GM12878 (cell line): ENCODE results near the gene SNRNP25. TPM values are rescaled to one million over a fixed set of nuclear protein-coding genes. Genes with fewer than 3 reads are reported as not detected.

Experiments used
- ATAC-seq: fragments of 200-7000 bp; cut with Tn5 transposase; 3 replicates; pipeline ENCODE4 v1.9.1; 2020; ENCODE audit warnings: mild to moderate bottlenecking, moderate library complexity
- BruUV-seq: library from RNA; stranded (reverse); fragments of 400-500 nt; replicated peaks from 2 replicates; lab custom pipeline; 2021; lab: Mats Ljungman, UMichigan
- CTCF ChIA-PET: fragments of 300-600 bp; sonication (Branson Sonifier 250); formaldehyde crosslinking; extraction: SDS; loops from one replicate; lab custom pipeline; 2021; ENCODE audit warnings: inconsistent platforms; lab: Yijun Ruan, JAX
- POLR2A ChIA-PET: fragments of 350-600 bp; formaldehyde crosslinking; extraction: SDS; loops from one replicate; lab custom pipeline; 2021; ENCODE audit warnings: inconsistent platforms; lab: Charles Lee
- RAD21 ChIA-PET: fragments of 300-600 bp; sonication (Branson Sonifier 250); formaldehyde crosslinking; loops from one replicate; lab custom pipeline; 2023; ENCODE audit warnings: antibody characterized with exemption; ENCODE audit not compliant: unreplicated experiment; lab: Charles Lee
- SMC1A ChIA-PET: fragments of 300-600 bp; sonication (Branson Sonifier 250); formaldehyde crosslinking; loops from one replicate; lab custom pipeline; 2023; ENCODE audit not compliant: unreplicated experiment, uncharacterized antibody; lab: Charles Lee
- DNase-seq: peaks from one replicate; pipeline ENCODE4 v3.0.0-alpha.2; 2011; ENCODE audit warnings: low read depth, low spot score
- FAIRE-seq: peaks from 3 replicates; lab custom pipeline; 2011; peaks lifted over from hg19 to GRCh38; lab: Jason Lieb, UNC
- H2AFZ ChIP-seq: 2 replicates; pipeline ENCODE4 v1.6.0; 2011; ENCODE audit warnings: low read depth, low read length, control low read depth; ENCODE audit not compliant: control insufficient read depth
- H3K27ac ChIP-seq: 2 replicates; pipeline ENCODE4 v1.5.1; 2011; ENCODE audit warnings: control low read depth; ENCODE audit not compliant: control insufficient read depth, insufficient read depth
- H3K27me3 ChIP-seq, 2 experiments: replicated peaks in 1 of 2; 2 replicates each; pipeline versions ENCODE4 v1.6.0 to v1.6.1; 2011; ENCODE audit warnings: low read length in 1 of 2; ENCODE audit not compliant: control insufficient read depth in 2 of 2, insufficient read depth in 2 of 2
- H3K36me3 ChIP-seq, 2 experiments: 2 replicates each; pipeline ENCODE4 v1.5.1; 2011; ENCODE audit warnings: low read length in 1 of 2; ENCODE audit not compliant: control insufficient read depth in 2 of 2, insufficient read depth in 2 of 2
- H3K4me1 ChIP-seq: 2 replicates; pipeline ENCODE4 v1.6.1; 2011; ENCODE audit warnings: mild to moderate bottlenecking, low read length, moderate library complexity, mixed read lengths; ENCODE audit not compliant: control insufficient read depth, insufficient read depth
- H3K4me2 ChIP-seq: 2 replicates; pipeline ENCODE4 v1.6.0; 2011; ENCODE audit warnings: control low read depth; ENCODE audit not compliant: control insufficient read depth, insufficient read depth
- H3K4me3 ChIP-seq: fragments of 200-600 bp; sonication (generic); 2 replicates; pipeline ENCODE4 v1.5.1; 2016
- H3K79me2 ChIP-seq: 2 replicates; pipeline ENCODE4 v1.6.0; 2011; ENCODE audit warnings: low read length; ENCODE audit not compliant: control insufficient read depth, insufficient read depth
- H3K9ac ChIP-seq: 2 replicates; pipeline ENCODE4 v1.8.0; 2011; ENCODE audit warnings: low read length, control low read depth, mixed read lengths; ENCODE audit not compliant: control insufficient read depth, insufficient read depth
- H3K9me3 ChIP-seq: replicated peaks from 3 replicates; pipeline ENCODE4 v1.5.1; 2011; ENCODE audit warnings: mild to moderate bottlenecking, low read length; ENCODE audit not compliant: control insufficient read depth, insufficient read depth
- H4K20me1 ChIP-seq: 2 replicates; pipeline ENCODE4 v1.6.0; 2011; ENCODE audit not compliant: control insufficient read depth, insufficient read depth
- BCL3 ChIP-seq: IDR thresholded peaks from 2 replicates; pipeline ENCODE4 v1.6.1; 2011; ENCODE audit warnings: borderline replicate concordance, low read depth, mild to moderate bottlenecking, moderate library complexity, low read length; ENCODE audit not compliant: insufficient read depth, poor library complexity, severe bottlenecking
- MEF2B ChIP-seq: fragments of 450-650 bp; IDR thresholded peaks from 2 replicates; pipeline ENCODE4 v1.6.1; 2018; ENCODE audit warnings: mild to moderate bottlenecking, moderate library complexity; ENCODE audit not compliant: partially characterized antibody, poor library complexity, severe bottlenecking
- MYC ChIP-seq: IDR thresholded peaks from 2 replicates; pipeline ENCODE4 v1.6.1; 2011; ENCODE audit warnings: mild to moderate bottlenecking, low read length, moderate library complexity, inconsistent platforms; ENCODE audit not compliant: insufficient read depth, insufficient replicate concordance, insufficient read length, severe bottlenecking
- SMAD5 ChIP-seq: IDR thresholded peaks from 2 replicates; pipeline ENCODE4 v1.6.1; 2016; ENCODE audit warnings: antibody characterized with exemption, low read depth
- WGBS: methylation state at CpG from one replicate; pipeline ENCODE4 v1.1.6; 2016; ENCODE audit warnings: low lambda C conversion rate; ENCODE audit not compliant: insufficient replicate concordance, insufficient coverage; ENCODE audit errors: missing lambda C conversion rate; 5-methylcytosine and 5-hydroxymethylcytosine counted together
- in situ Hi-C: fragments of 300-500 bp; cut with MboI; formaldehyde crosslinking; loops from 9 replicates; pipeline ENCODE4 v1.14.3; 2018; ENCODE audit warnings: mixed read lengths
- intact Hi-C: fragments of 100-400 bp; cut with micrococcal nuclease; formaldehyde crosslinking; loops from one replicate; pipeline ENCODE4 v1.14.2; 2022; ENCODE audit not compliant: unreplicated experiment
- polyA plus RNA-seq, 11 experiments: library from polyadenylated mRNA; depleted of rRNA in 4 of 11; unstranded in 6 of 11; stranded (reverse) in 5 of 11; fragments of >200 nt; fragmentation: Nextera tagmentation in 4 of 11; fragmentation: Illumina TruSeq in 1 of 11; extraction: Ambion mirVana in 4 of 11; extraction: Trizol in 1 of 11; gene quantifications; 1 replicate in 1 of 11; 2 replicates in 10 of 11; pipeline versions ENCODE4 v1.2.1 to v1.2.3, GENCODE V29; 2011 to 2016; ENCODE audit warnings: inconsistent platforms in 2 of 11, missing spikeins in 2 of 11, low read depth in 1 of 11
- total RNA-seq, 4 experiments: library from RNA; depleted of rRNA in 3 of 4; stranded (reverse); fragments of >200 nt in 3 of 4; fragmentation: Illumina TruSeq in 1 of 4; extraction: Trizol in 1 of 4; gene quantifications; 2 replicates each; pipeline versions ENCODE4 v1.2.1 to v1.2.3, GENCODE V29; 2013 to 2021

The SNRNP25 gene
- total and polyA plus RNA-seq, 10 of the 15 experiments (the other 5 are each of a cell fraction or from before 2014, with no cell fraction given): 40.9 to 138 (median 67.2) TPM

GRCh38 chr16:105521-105920 lies 51.9 kb downstream of the SNRNP25 start:
- H2AFZ ChIP-seq: no peak overlapping the region
- H3K79me2 ChIP-seq: no peaks in the 10 kb centered on the region
- BruUV-seq: no TSS peak
- no peaks in the 10 kb centered on the region; the same call in 1 of the 2 replicates for H4K20me1 ChIP-seq
- no peak overlapping the region for H3K4me3 ChIP-seq
- ChIA-PET CTCF (interaction anchor here (1.6 to 5.2 kb wide), 5 partner anchors 10 to 256 kb away, joined by 3 to 52 read pairs (median 37); partner anchors contain the start of genes POLR3K and SNRNP25), SMC1A (interaction anchor here (1.1 to 1.5 kb wide), 2 partner anchors 39 to 257 kb away, joined by 3 to 4 read pairs; no protein-coding TSS in a partner anchor), RAD21 (interaction anchor here (1.1 to 1.4 kb wide), 2 partner anchors 8 to 216 kb away, joined by 3 to 4 read pairs; no protein-coding TSS in a partner anchor), POLR2A (no interaction called here)
- intact Hi-C loops: no loop called here
- WGBS: 96% methylated on average over 6 of the region's 6 CpGs
- no peaks in the 10 kb centered on the region for H3K9me3 ChIP-seq
- TF ChIP-seq SMAD5: no peak
- TF ChIP-seq MYC: no peak
- TF ChIP-seq BCL3: no peak
- TF ChIP-seq MEF2B: no peak
- no peak overlapping the region for H3K27ac ChIP-seq
- no peak overlapping the region for H3K9ac ChIP-seq
- no peaks in the 10 kb centered on the region for H3K4me1 ChIP-seq
- ATAC-seq (no peak), DNase-seq (no peak), FAIRE-seq (no peak)
- in situ Hi-C loops: loop anchor here (5.0 kb wide), 2 partner anchors 77 to 262 kb away; partner anchors contain the start of gene HBQ1
- peaks cover 5 to 9% of the 10 kb centered on the region in 2 experiments; a peak in 3 of 4 replicates for H3K36me3 ChIP-seq
- H3K27me3 ChIP-seq: no peaks in the 10 kb centered on the region
- no peak overlapping the region for H3K4me2 ChIP-seq
